ENCODE measurements around the gene PALS1. TPM values are rescaled to one million over a fixed set of nuclear protein-coding genes. Genes with fewer than 3 reads are reported as not detected.
"Not testable (repeated sequence)": the region's sequence is repeated elsewhere in the genome, so short reads cannot be mapped to it uniquely, and the experiment has no call there.

PALS1 gene
- polyA plus RNA-seq, 4 donors = 90.6 to 154 (median 135) TPM

GRCh38 chr14:67253076-67253635 lies 11.9 kb downstream of the PALS1 start:
- DNase-seq (ENCODE audit: low read depth in 4 of 4, low spot score in 2 of 4) = no peak

GRCh38 chr14:67257906-67258305 lies 16.7 kb downstream of the PALS1 start:
- DNase-seq (ENCODE audit: low read depth in 4 of 4, low spot score in 2 of 4) = no peak

- no peak for DNase-seq (ENCODE audit: low read depth in 4 of 4, low spot score in 2 of 4)
Observed at GRCh38 chr14:67260965-67261364, 19.7 kb downstream of the PALS1 start.

- DNase-seq (ENCODE audit: low read depth in 4 of 4, low spot score in 2 of 4) = peak in 1 of 4 donors; percentile 58
Observed at GRCh38 chr14:67263499-67264149, 22.4 kb downstream of the PALS1 start.

GRCh38 chr14:67265131-67265530 lies 23.9 kb downstream of the PALS1 start:
- DNase-seq (ENCODE audit: low read depth in 4 of 4, low spot score in 2 of 4) = no peak

GRCh38 chr14:67267576-67268328 lies 26.5 kb downstream of the PALS1 start:
- DNase-seq (ENCODE audit: low read depth in 4 of 4, low spot score in 2 of 4) = no peak

GRCh38 chr14:67268426-67269150 lies 27.4 kb downstream of the PALS1 start:
- DNase-seq (ENCODE audit: low read depth in 4 of 4, low spot score in 2 of 4) = no peak

GRCh38 chr14:67269298-67270060 lies 28.2 kb downstream of the PALS1 start:
- DNase-seq (ENCODE audit: low read depth in 4 of 4, low spot score in 2 of 4) = peak in 2 of 4 donors; percentile 58 to 77

- no peak for DNase-seq (ENCODE audit: low read depth in 4 of 4, low spot score in 2 of 4)
Observed at GRCh38 chr14:67270145-67270753, 29.0 kb downstream of the PALS1 start.

GRCh38 chr14:67270933-67271332 lies 29.7 kb downstream of the PALS1 start:
- DNase-seq (ENCODE audit: low read depth in 4 of 4, low spot score in 2 of 4) = no peak

- not testable (repeated sequence) for DNase-seq (ENCODE audit: low read depth in 4 of 4, low spot score in 2 of 4)
Observed at GRCh38 chr14:67273281-67273680, 32.0 kb downstream of the PALS1 start.

GRCh38 chr14:67276131-67276530 lies 34.9 kb downstream of the PALS1 start:
- no peak for DNase-seq (ENCODE audit: low read depth in 4 of 4, low spot score in 2 of 4)

- DNase-seq (ENCODE audit: low read depth in 4 of 4, low spot score in 2 of 4) = no peak
Observed at GRCh38 chr14:67280506-67280905, 39.3 kb downstream of the PALS1 start.

- DNase-seq (ENCODE audit: low read depth in 4 of 4, low spot score in 2 of 4) = peak in 2 of 4 donors; percentile 32 to 34
Observed at GRCh38 chr14:67285876-67286452, 44.7 kb downstream of the PALS1 start.

Other genes with a start within 250 kb of the PALS1 start
- gene GARIN2, start 52.0 kb upstream of the PALS1 start, polyA plus RNA-seq (ENCODE audit: insufficient read length in 4 of 4) = 1 to 10 TPM in 2 of 4 donors, under 1 TPM in 2; 0.51 to 1.5 (median 1.0) TPM
- 100 to 1,000 TPM; 132 to 185 (median 144) TPM for gene ATP6V1D, start 118.4 kb downstream of the PALS1 start, polyA plus RNA-seq (ENCODE audit: insufficient read length in 4 of 4)
- 100 to 1,000 TPM in 2 of 4 donors, 10 to 100 TPM in 2; 79.1 to 111 (median 101) TPM for gene EIF2S1, start 118.9 kb downstream of the PALS1 start, polyA plus RNA-seq (ENCODE audit: insufficient read length in 4 of 4)
- gene PLEK2, start 170.7 kb downstream of the PALS1 start, polyA plus RNA-seq (ENCODE audit: insufficient read length in 4 of 4) = 1 to 10 TPM; 1.1 to 4.0 (median 2.4) TPM
- 1 to 10 TPM; 1.8 to 3.8 (median 3.3) TPM for gene TMEM229B, start 247.3 kb downstream of the PALS1 start, polyA plus RNA-seq (ENCODE audit: insufficient read length in 4 of 4)